ENCODE results near the gene SPACA4. TPM values are rescaled to one million over a fixed set of nuclear protein-coding genes. Genes with fewer than 3 reads are reported as not detected.

SPACA4 gene
- total and polyA plus RNA-seq, 9 of the 15 experiments (the other 6 are each of a cell fraction or from before 2014, with no cell fraction given) = not detected

- TF ChIP-seq ATF6 (CRISPR knock-in tag; IDR thresholded peaks at IDR 0.05) (no peak), PHB (CRISPR knock-in tag; IDR thresholded peaks at IDR 0.05) (no peak), PHF8 (IDR thresholded peaks at IDR 0.05; ENCODE audit: borderline replicate concordance, low read length) (peak; percentile 56; the same call in 1 of the 2 replicates), CBX2 (IDR thresholded peaks at IDR 0.05; ENCODE audit: insufficient read depth, low read length, poor library complexity, severe bottlenecking) (no peak), ZNF133 (CRISPR knock-in tag; IDR thresholded peaks at IDR 0.05) (no peak), HMG20B (CRISPR knock-in tag; IDR thresholded peaks at IDR 0.05) (no peak), RB1 (IDR thresholded peaks at IDR 0.05; ENCODE audit: low read depth) (peak; percentile 74), FIP1L1 (IDR thresholded peaks at IDR 0.05; ENCODE audit: low read depth, low read length, poor library complexity, severe bottlenecking) (peak; percentile 45), HES1 (IDR thresholded peaks at IDR 0.05; ENCODE audit: low read depth) (no peak), WHSC1 (IDR thresholded peaks at IDR 0.05; ENCODE audit: low read length) (no peak), ZNF707 (CRISPR knock-in tag; conservative IDR thresholded peaks at IDR 0.05) (no peak), RBFOX2 (IDR thresholded peaks at IDR 0.05; ENCODE audit: low read depth, low read length) (peak; percentile 46; the same call in 1 of the 2 replicates), RNF219 (CRISPR knock-in tag; IDR thresholded peaks at IDR 0.05) (no peak), ZFPM2 (CRISPR knock-in tag; IDR thresholded peaks at IDR 0.05) (peak; percentile 85; the same call in 1 of the 2 replicates), NRF1 (conservative IDR thresholded peaks at IDR 0.05 in 1 of 2, IDR thresholded peaks at IDR 0.05 in 1 of 2) (peak; percentile 80 to 81), SMAD1 (IDR thresholded peaks at IDR 0.05; ENCODE audit: low read depth, low read length, partially characterized antibody) (no peak), NONO (IDR thresholded peaks at IDR 0.05; ENCODE audit: low read depth in 2 of 2, low read length in 1 of 2) (peak in 1 of 2 experiments; percentile 75; a peak in 1 of 4 replicates), ARID4B (CRISPR knock-in tag; IDR thresholded peaks at IDR 0.05) (no peak)
Observed at GRCh38 chr19:48635263-48635965, 28.9 kb downstream of the SPACA4 start (continued).
